ENCODE results near the gene UBE2D4. TPM values are rescaled to one million over a fixed set of nuclear protein-coding genes. Genes with fewer than 3 reads are reported as not detected.
A peak's percentile ranks its signal among the peaks of the same experiment; 100 is the strongest.
"Not testable (repeated sequence)": the region's sequence is repeated elsewhere in the genome, so short reads cannot be mapped to it uniquely, and the experiment has no call there.

The UBE2D4 gene
- total RNA-seq, 4 donors from 2014 or later, result 28.2 to 50.4 (median 31.1) TPM

GRCh38 chr7:43952028-43952427 is 25.8 kb downstream of the UBE2D4 start:
- intact Hi-C loops (cut with DNase I), result no loop called here
- no peak for TF ChIP-seq POLR2A (IDR thresholded peaks at IDR 0.05)
- no peak for TF ChIP-seq CTCF (IDR thresholded peaks at IDR 0.05)
- no peaks in the 10 kb centered on the region for H3K27me3 ChIP-seq
- 92 to 94% methylated on average over 3 of the region's 3 CpGs for WGBS, 2 donors
- peaks cover 21 to 26% of the 10 kb centered on the region in 2 donors for H3K36me3 ChIP-seq
- H3K9me3 ChIP-seq, result no peaks in the 10 kb centered on the region
- H3K27ac ChIP-seq, result no peak overlapping the region
- DNase-seq, result no peak
- H3K4me1 ChIP-seq, result no peaks in the 10 kb centered on the region
- no peak overlapping the region for H3K4me3 ChIP-seq (replicated peaks in 1 of 3)

- DNase-seq, result no peak
- H3K27ac ChIP-seq, result no peak overlapping the region
- TF ChIP-seq CTCF (IDR thresholded peaks at IDR 0.05), result no peak
- TF ChIP-seq POLR2A (IDR thresholded peaks at IDR 0.05), result no peak
- no peak overlapping the region for H3K4me3 ChIP-seq (replicated peaks in 1 of 3)
- 97 to 98% methylated on average over 5 of the region's 5 CpGs for WGBS, 2 donors
- intact Hi-C loops (cut with DNase I), result no loop called here
- H3K36me3 ChIP-seq, result peaks cover 21 to 26% of the 10 kb centered on the region in 2 donors
- no peaks in the 10 kb centered on the region for H3K9me3 ChIP-seq
- H3K4me1 ChIP-seq, result no peaks in the 10 kb centered on the region
- no peaks in the 10 kb centered on the region for H3K27me3 ChIP-seq
These were observed 26.8 kb downstream of the UBE2D4 start for GRCh38 chr7:43953071-43953470.

GRCh38 chr7:43954524-43955228 is 28.4 kb downstream of the UBE2D4 start:
- intact Hi-C loops (cut with DNase I), result no loop called here

GRCh38 chr7:43956027-43956426 is 29.8 kb downstream of the UBE2D4 start:
- 70 to 71% methylated on average over 3 of the region's 3 CpGs for WGBS, 2 donors
- intact Hi-C loops (cut with DNase I), result no loop called here
- Histone ChIP-seq H3K27ac (no peak overlapping the region), H3K36me3 (peaks cover 7 to 19% of the 10 kb centered on the region in 2 donors), H3K9me3 (no peaks in the 10 kb centered on the region), H3K4me1 (no peaks in the 10 kb centered on the region), H3K27me3 (no peaks in the 10 kb centered on the region), H3K4me3 (replicated peaks in 1 of 3) (no peak overlapping the region)
- TF ChIP-seq POLR2A (IDR thresholded peaks at IDR 0.05), result no peak
- TF ChIP-seq CTCF (IDR thresholded peaks at IDR 0.05), result no peak
- DNase-seq, result no peak

More at GRCh38 chr7:43954524-43955228, 28.4 kb downstream of the UBE2D4 start:
- TF ChIP-seq POLR2A (IDR thresholded peaks at IDR 0.05), result no peak
- TF ChIP-seq CTCF (IDR thresholded peaks at IDR 0.05), result peak in 1 of 6 experiments; percentile 30
- WGBS, 2 donors, result 56 to 69% methylated on average over 3 of the region's 3 CpGs
- H3K9me3 ChIP-seq, result no peaks in the 10 kb centered on the region
- no peaks in the 10 kb centered on the region for H3K4me1 ChIP-seq
- no peak overlapping the region for H3K4me3 ChIP-seq (replicated peaks in 1 of 3)
- no peak overlapping the region for H3K27ac ChIP-seq
- DNase-seq, result peak; percentile 8 to 9
- H3K36me3 ChIP-seq, result peaks cover 18 to 26% of the 10 kb centered on the region in 2 donors
- no peaks in the 10 kb centered on the region for H3K27me3 ChIP-seq

GRCh38 chr7:43960933-43961332 is 34.7 kb downstream of the UBE2D4 start:
- TF ChIP-seq POLR2A (IDR thresholded peaks at IDR 0.05) (no peak), CTCF (IDR thresholded peaks at IDR 0.05) (no peak)
- intact Hi-C loops (cut with DNase I), result no loop called here
- H3K9me3 ChIP-seq, result no peaks in the 10 kb centered on the region
- H3K36me3 ChIP-seq, result no peaks in the 10 kb centered on the region
- H3K27ac ChIP-seq, result no peak overlapping the region
- WGBS, 2 donors, result 30 to 35% methylated on average over 1 of the region's 1 CpG
- H3K4me3 ChIP-seq (replicated peaks in 1 of 3), result no peak overlapping the region
- no peaks in the 10 kb centered on the region for H3K4me1 ChIP-seq
- H3K27me3 ChIP-seq, result no peaks in the 10 kb centered on the region
- no peak for DNase-seq

GRCh38 chr7:43966392-43966791 is 40.2 kb downstream of the UBE2D4 start:
- intact Hi-C loops (cut with DNase I); H3K27me3 ChIP-seq: not testable (repeated sequence)

GRCh38 chr7:43968172-43969040 is 42.2 kb downstream of the UBE2D4 start:
- intact Hi-C loops (cut with DNase I); DNase-seq: not testable (repeated sequence)

More at GRCh38 chr7:43966392-43966791, 40.2 kb downstream of the UBE2D4 start:
- H3K36me3 ChIP-seq; H3K27ac ChIP-seq; H3K9me3 ChIP-seq; H3K4me1 ChIP-seq; H3K4me3 ChIP-seq (replicated peaks in 1 of 3); DNase-seq: not testable (repeated sequence)
- WGBS, 2 donors, result 96 to 97% methylated on average over 2 to 3 of the region's 3 CpGs

More at GRCh38 chr7:43968172-43969040, 42.2 kb downstream of the UBE2D4 start:
- not testable (repeated sequence) for H3K4me3 ChIP-seq (replicated peaks in 1 of 3); H3K27ac ChIP-seq; H3K27me3 ChIP-seq; H3K36me3 ChIP-seq; H3K4me1 ChIP-seq; H3K9me3 ChIP-seq
- WGBS, 2 donors, result 89 to 91% methylated on average over 2 to 13 of the region's 20 CpGs

All from thyroid gland (tissue), 4 donors.